Right cardiac atrium (tissue), 5 donors: ENCODE data around the gene PRKCE. TPM values are rescaled to one million over a fixed set of nuclear protein-coding genes. Genes with fewer than 3 reads are reported as not detected.

Experiments used
- ATAC-seq, 2 donors: fragments of 200-7000 bp; cut with Tn5 transposase; one replicate each; pipeline versions ENCODE4 v1.8.0 to v1.9.1; 2020; ENCODE audit warnings: moderate library complexity in 2 of 2, mild to moderate bottlenecking in 1 of 2
- DNase-seq, 3 donors: peaks; one replicate each; pipeline ENCODE4 v3.0.0-alpha.2; 2020
- H3K27ac ChIP-seq: one replicate; pipeline ENCODE4 v1.5.1; 2013; ENCODE audit warnings: mild to moderate bottlenecking, low read length, control low read depth, moderate library complexity
- H3K27me3 ChIP-seq: one replicate; pipeline ENCODE4 v1.6.1; 2013; ENCODE audit not compliant: control insufficient read depth, insufficient read depth
- H3K4me1 ChIP-seq: one replicate; pipeline ENCODE4 v1.6.1; 2013; ENCODE audit warnings: low read length; ENCODE audit not compliant: control insufficient read depth, insufficient read depth
- H3K4me3 ChIP-seq: one replicate; pipeline ENCODE4 v1.5.1; 2013; ENCODE audit warnings: low read length, control low read depth
- H3K9me3 ChIP-seq: one replicate; pipeline ENCODE4 v1.6.1; 2013; ENCODE audit warnings: low read length; ENCODE audit not compliant: control insufficient read depth
- WGBS: extraction: QIAGEN DNeasy Blood & Tissue Kit; methylation state at CpG from one replicate; pipeline ENCODE4 v1.1.7; 2013; 5-methylcytosine and 5-hydroxymethylcytosine counted together
- intact Hi-C, 4 donors: fragments of 100-400 bp; cut with DNase I; formaldehyde crosslinking; loops; one replicate each; pipeline versions ENCODE4 v1.11.0 to v1.14.0; 2022 to 2023
- polyA plus RNA-seq: library from polyadenylated mRNA; stranded (reverse); fragments of 200-250 nt; gene quantifications from one replicate; pipeline ENCODE4 v1.2.3, GENCODE V29; 2013
- total RNA-seq, 4 donors: library from RNA; stranded (reverse); fragmentation: NEBNext Ultra II Directional; extraction: Animal tissue kit (Norgen Biotek cat#: 25700); gene quantifications; one replicate each; pipeline ENCODE4 v1.2.1, GENCODE V29; 2021
- donor health status: healthy with polysubstance abuse.
- donor health status: DM: no; HTN: yes; CAD: no.
- donor health status: DM: no; HTN: no; CAD: no.
- donor health status: DM: no; HTN: yes; CAD: no; lungs with severe emphysema.
- donor health status: DM: yes; HTN: yes; CAD: no.

The PRKCE gene
- total and polyA plus RNA-seq, 5 donors = 5.5 to 19.7 (median 18.7) TPM

DNA sequence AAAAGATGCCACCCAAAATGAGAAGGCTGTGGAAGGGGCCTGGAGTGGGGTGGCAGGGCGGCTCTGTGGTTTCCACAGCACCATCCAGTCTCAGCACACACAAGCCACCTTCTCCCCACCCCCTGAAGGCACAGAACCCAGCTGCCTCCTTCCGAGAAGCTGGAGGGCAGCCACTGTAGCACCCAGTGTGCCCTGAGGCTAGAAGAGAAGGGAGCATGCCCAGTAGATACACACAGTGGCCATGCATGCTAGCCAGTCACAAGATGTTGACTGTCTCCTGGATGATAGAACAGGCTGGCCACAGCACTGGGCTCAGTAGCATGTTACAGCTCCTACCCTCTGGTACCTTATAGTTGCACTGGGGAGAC is 496.9 kb downstream of the PRKCE start:
- WGBS = 97% methylated on average over 2 of the region's 2 CpGs
- H3K27ac ChIP-seq = no peak overlapping the region

GRCh38 chr2:46150445-46150955 is 499.0 kb downstream of the PRKCE start:
- no peak overlapping the region for H3K27ac ChIP-seq
- H3K4me1 ChIP-seq = no peaks in the 10 kb centered on the region
- H3K9me3 ChIP-seq = no peaks in the 10 kb centered on the region
- intact Hi-C loops = no loop called here
- ATAC-seq (no peak), DNase-seq (no peak)
- no peaks in the 10 kb centered on the region for H3K27me3 ChIP-seq
- WGBS = 74% methylated on average over 3 of the region's 3 CpGs
- H3K4me3 ChIP-seq = no peak overlapping the region

More for the DNA sequence above, 496.9 kb downstream of the PRKCE start:
- no peak overlapping the region for H3K4me3 ChIP-seq
- no peaks in the 10 kb centered on the region for H3K27me3 ChIP-seq
- intact Hi-C loops = no loop called here
- ATAC-seq (no peak), DNase-seq (no peak)
- H3K4me1 ChIP-seq = no peaks in the 10 kb centered on the region
- no peaks in the 10 kb centered on the region for H3K9me3 ChIP-seq

- DNase-seq (no peak), ATAC-seq (no peak)
- 77% methylated on average over 4 of the region's 4 CpGs for WGBS
- intact Hi-C loops = no loop called here
- Histone ChIP-seq H3K4me3 (no peak overlapping the region), H3K27ac (no peak overlapping the region), H3K27me3 (no peaks in the 10 kb centered on the region), H3K4me1 (no peaks in the 10 kb centered on the region), H3K9me3 (no peaks in the 10 kb centered on the region)
These were observed 500.1 kb downstream of the PRKCE start for GRCh38 chr2:46151577-46151976.

DNA sequence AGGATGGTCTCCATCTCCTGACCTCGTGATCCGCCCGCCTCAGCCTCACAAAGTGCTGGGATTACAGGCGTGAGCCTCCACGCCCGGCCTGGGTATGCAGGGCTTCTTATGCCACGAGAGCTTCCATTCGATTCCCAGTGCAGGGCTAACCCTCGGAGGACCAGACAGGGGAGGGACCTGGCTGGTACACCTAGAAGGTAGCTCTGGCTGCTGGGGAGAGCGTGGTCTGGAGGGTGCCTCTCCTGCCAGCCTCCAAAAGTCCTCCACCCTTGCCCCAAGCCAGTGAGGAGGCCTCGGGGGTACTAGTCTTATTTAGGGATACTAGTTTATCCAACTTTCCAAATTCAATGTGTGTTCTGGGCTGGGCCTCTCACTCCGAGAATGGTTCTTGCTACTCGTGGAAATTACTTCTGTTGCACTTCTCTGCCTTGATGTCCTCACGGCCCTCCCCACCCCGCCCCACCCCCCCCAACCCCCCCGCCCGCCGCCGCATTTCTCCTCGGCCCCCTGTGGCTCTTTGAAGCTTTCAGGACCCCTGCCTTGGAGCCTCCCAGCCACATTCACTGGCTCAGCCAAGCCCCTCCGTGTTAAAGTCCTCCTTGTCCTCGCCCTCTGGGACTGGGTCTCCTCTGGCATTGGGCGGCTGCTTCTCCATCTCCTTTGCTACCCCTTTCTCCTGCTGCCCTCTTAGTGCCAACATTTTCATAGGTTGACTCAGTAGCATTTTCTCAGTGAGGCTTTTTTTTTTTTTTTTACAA is 502.7 kb downstream of the PRKCE start:
- H3K27me3 ChIP-seq = no peaks in the 10 kb centered on the region
- no peak overlapping the region for H3K27ac ChIP-seq
- intact Hi-C loops = no loop called here
- 93% methylated on average over 23 of the region's 23 CpGs for WGBS
- H3K4me1 ChIP-seq = peaks cover 12% of the 10 kb centered on the region
- H3K4me3 ChIP-seq = no peak overlapping the region
- DNase-seq (no peak), ATAC-seq (no peak)
- H3K9me3 ChIP-seq = no peaks in the 10 kb centered on the region

- Histone ChIP-seq H3K4me1 (peaks cover 16% of the 10 kb centered on the region), H3K27me3 (no peaks in the 10 kb centered on the region), H3K4me3 (no peak overlapping the region), H3K9me3 (no peaks in the 10 kb centered on the region), H3K27ac (peak overlapping the region; percentile 9)
- 53% methylated on average over 9 of the region's 9 CpGs for WGBS
- intact Hi-C loops = no loop called here
- DNase-seq (peak; percentile 31 to 73 (median 69)), ATAC-seq (peak; percentile 78 to 88)
These were observed 505.8 kb downstream of the PRKCE start for GRCh38 chr2:46157072-46157965.

DNA sequence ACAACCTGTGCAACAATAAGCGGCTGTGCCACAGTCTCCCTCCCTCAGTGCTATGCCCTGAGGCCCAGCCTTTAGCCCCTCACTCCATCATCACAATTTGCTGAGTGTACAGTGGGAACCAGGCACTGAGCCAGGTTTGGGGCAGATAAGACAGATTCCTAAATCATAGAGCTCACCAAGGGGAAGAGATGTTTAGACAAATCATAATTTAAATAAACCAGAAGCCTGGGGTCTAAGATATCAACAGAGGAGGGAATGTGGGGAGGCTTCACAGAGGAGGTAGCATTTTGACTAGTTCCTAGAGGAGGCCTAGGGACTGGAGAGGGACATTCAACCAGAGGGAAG is 506.5 kb downstream of the PRKCE start:
- ATAC-seq (no peak), DNase-seq (no peak)
- no peaks in the 10 kb centered on the region for H3K9me3 ChIP-seq
- intact Hi-C loops = no loop called here
- H3K4me3 ChIP-seq = no peak overlapping the region
- H3K27me3 ChIP-seq = no peaks in the 10 kb centered on the region
- H3K4me1 ChIP-seq = peaks cover 16% of the 10 kb centered on the region
- no peak overlapping the region for H3K27ac ChIP-seq
- WGBS = 89% methylated on average over 1 of the region's 1 CpG

DNA sequence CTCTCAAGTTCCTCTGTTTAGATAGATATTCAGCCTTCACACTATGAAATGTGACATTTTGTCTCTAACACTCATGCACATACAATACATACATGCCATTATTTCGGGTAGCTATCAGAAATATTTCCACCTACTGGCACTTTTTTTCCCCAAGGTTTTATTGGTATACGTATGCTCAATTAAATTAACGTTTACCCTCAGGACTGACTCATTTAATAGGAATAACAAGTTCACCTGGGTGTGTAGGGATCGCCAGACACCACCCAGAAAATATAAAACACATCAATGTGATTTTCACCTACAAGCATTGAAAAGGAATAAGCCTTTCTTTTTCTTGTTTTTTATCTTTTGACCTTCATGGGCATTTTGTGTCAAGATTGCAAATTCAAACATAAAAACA is 507.2 kb downstream of the PRKCE start:
- Histone ChIP-seq H3K27me3 (no peaks in the 10 kb centered on the region), H3K4me3 (no peak overlapping the region), H3K9me3 (no peaks in the 10 kb centered on the region), H3K27ac (no peak overlapping the region), H3K4me1 (peaks cover 16% of the 10 kb centered on the region)
- intact Hi-C loops = no loop called here
- ATAC-seq (no peak), DNase-seq (no peak)
- WGBS = 94% methylated on average over 4 of the region's 4 CpGs

GRCh38 chr2:46160326-46160725 is 508.9 kb downstream of the PRKCE start:
- WGBS = 89% methylated on average over 6 of the region's 6 CpGs
- no peak for ATAC-seq
- intact Hi-C loops = no loop called here

GRCh38 chr2:46161315-46161714 is 509.8 kb downstream of the PRKCE start:
- H3K27ac ChIP-seq = no peak overlapping the region
- intact Hi-C loops = no loop called here
- no peak for ATAC-seq
- H3K4me3 ChIP-seq = no peak overlapping the region
- peaks cover 27% of the 10 kb centered on the region for H3K4me1 ChIP-seq
- H3K27me3 ChIP-seq = no peaks in the 10 kb centered on the region
- WGBS = 63% methylated on average over 4 of the region's 4 CpGs
- no peaks in the 10 kb centered on the region for H3K9me3 ChIP-seq
- DNase-seq = no peak

More at GRCh38 chr2:46160326-46160725, 508.9 kb downstream of the PRKCE start:
- Histone ChIP-seq H3K27me3 (no peaks in the 10 kb centered on the region), H3K4me3 (no peak overlapping the region), H3K27ac (no peak overlapping the region), H3K9me3 (no peaks in the 10 kb centered on the region), H3K4me1 (peaks cover 25% of the 10 kb centered on the region)
- no peak for DNase-seq

DNA sequence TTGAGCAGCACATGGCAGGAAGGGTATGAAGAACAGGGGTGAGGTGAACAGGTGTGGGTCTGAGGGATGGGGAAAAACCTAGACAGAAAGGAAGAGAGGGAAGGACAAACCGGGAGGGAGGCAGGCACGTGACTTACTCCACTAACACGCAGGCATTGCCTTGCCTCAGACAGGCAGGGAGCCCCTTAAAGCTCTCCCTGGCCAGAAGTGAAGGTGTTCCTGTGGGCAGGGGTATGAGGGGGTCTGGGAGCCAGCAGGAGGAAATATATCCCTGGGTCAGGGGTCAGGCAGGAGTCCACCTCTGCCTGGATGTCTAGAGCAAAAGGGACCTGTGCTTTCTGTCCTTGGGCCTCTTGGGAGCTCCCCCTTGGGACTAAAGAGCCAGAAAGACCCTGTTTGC is 510.4 kb downstream of the PRKCE start:
- intact Hi-C loops = no loop called here
- ATAC-seq = no peak
- Histone ChIP-seq H3K27me3 (no peaks in the 10 kb centered on the region), H3K4me3 (no peak overlapping the region), H3K4me1 (peaks cover 27% of the 10 kb centered on the region), H3K27ac (no peak overlapping the region), H3K9me3 (no peaks in the 10 kb centered on the region)
- 74% methylated on average over 3 of the region's 3 CpGs for WGBS
- DNase-seq = no peak
